ENCODE measurements around the gene ZNF668. TPM values are rescaled to one million over a fixed set of nuclear protein-coding genes. Genes with fewer than 3 reads are reported as not detected.

ZNF668 gene
- total and polyA plus RNA-seq, 2 donors (not counting 1 experiment from before 2014, with no cell fraction given), result 5.8 to 12.0 TPM

DNA sequence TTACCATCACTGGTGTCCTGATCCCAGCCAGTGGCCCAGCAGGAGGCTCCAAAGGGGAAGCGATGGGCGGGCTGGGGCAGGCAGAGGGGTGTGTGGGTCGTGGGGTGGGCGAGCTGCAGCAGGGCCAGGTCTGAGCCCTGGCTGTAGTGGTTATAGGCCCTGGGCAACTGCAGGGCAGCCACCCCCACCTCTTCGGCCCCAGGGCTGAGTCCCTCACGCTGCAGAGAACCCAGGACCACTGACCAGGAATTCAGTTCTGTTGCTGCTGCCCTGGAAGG, 12.5 kb upstream of the ZNF668 start:
- DNase-seq (no peak), ATAC-seq (ENCODE audit: low read depth) (no peak)
- no peaks in the 10 kb centered on the region for H3K9me3 ChIP-seq (ENCODE audit: control extremely low read depth in 1 of 3, control insufficient read depth in 2 of 3, insufficient read depth in 1 of 3, low read length in 2 of 3)
- H4K20me1 ChIP-seq (ENCODE audit: control insufficient read depth, insufficient read depth, low read length, poor library complexity, severe bottlenecking), result peaks cover 28% of the 10 kb centered on the region
- no peak overlapping the region for H3K4me2 ChIP-seq (replicated peaks; ENCODE audit: low read depth, low read length, poor library complexity, severe bottlenecking)
- peaks cover 0 to 21% of the 10 kb centered on the region in 2 experiments for H3K36me3 ChIP-seq (replicated peaks in 1 of 2; ENCODE audit: control extremely low read depth in 1 of 2, control insufficient read depth in 1 of 2, extremely low read depth in 1 of 2, insufficient read depth in 2 of 2, low read length in 1 of 2)
- WGBS (ENCODE audit: insufficient coverage), result 100% methylated on average over 6 of the region's 6 CpGs
- no peaks in the 10 kb centered on the region for H3K27me3 Mint-ChIP-seq
- H3K79me2 ChIP-seq (ENCODE audit: control insufficient read depth, insufficient read depth, low read length), result peaks cover 29% of the 10 kb centered on the region
- TF ChIP-seq EZH2 (IDR thresholded peaks at IDR 0.05; ENCODE audit: borderline replicate concordance, insufficient read depth, low read depth, low read length, poor library complexity, severe bottlenecking), result no peak
- TF ChIP-seq, protein P1, sequence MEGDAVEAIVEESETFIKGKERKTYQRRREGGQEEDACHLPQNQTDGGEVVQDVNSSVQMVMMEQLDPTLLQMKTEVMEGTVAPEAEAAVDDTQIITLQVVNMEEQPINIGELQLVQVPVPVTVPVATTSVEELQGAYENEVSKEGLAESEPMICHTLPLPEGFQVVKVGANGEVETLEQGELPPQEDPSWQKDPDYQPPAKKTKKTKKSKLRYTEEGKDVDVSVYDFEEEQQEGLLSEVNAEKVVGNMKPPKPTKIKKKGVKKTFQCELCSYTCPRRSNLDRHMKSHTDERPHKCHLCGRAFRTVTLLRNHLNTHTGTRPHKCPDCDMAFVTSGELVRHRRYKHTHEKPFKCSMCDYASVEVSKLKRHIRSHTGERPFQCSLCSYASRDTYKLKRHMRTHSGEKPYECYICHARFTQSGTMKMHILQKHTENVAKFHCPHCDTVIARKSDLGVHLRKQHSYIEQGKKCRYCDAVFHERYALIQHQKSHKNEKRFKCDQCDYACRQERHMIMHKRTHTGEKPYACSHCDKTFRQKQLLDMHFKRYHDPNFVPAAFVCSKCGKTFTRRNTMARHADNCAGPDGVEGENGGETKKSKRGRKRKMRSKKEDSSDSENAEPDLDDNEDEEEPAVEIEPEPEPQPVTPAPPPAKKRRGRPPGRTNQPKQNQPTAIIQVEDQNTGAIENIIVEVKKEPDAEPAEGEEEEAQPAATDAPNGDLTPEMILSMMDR (IDR thresholded peaks at IDR 0.05), result no peak
- no peaks in the 10 kb centered on the region for H3K27me3 ChIP-seq (replicated peaks in 1 of 4; ENCODE audit: control extremely low read depth in 1 of 4, control insufficient read depth in 3 of 4, insufficient read depth in 4 of 4, low read length in 3 of 4)
- no peak overlapping the region for H2AFZ ChIP-seq (ENCODE audit: insufficient read depth, low read depth, low read length, poor library complexity, severe bottlenecking)
- H3K4me1 Mint-ChIP-seq, result peaks cover 3% of the 10 kb centered on the region
- CTCF ChIA-PET, result no interaction called here
- H3K4me3 Mint-ChIP-seq, result no peak overlapping the region
- no peak overlapping the region for H3K4me3 ChIP-seq (ENCODE audit: control extremely low read depth in 1 of 5, extremely low read depth in 1 of 5, insufficient read depth in 1 of 5, low read depth in 2 of 5, low read length in 4 of 5)
- no peaks in the 10 kb centered on the region for H3K9me3 Mint-ChIP-seq (ENCODE audit: insufficient read depth)
- intact Hi-C loops (cut with micrococcal nuclease), result no loop called here
- H3K9ac ChIP-seq (ENCODE audit: low read length), result no peak overlapping the region
- peaks cover 0 to 4% of the 10 kb centered on the region in 2 donors for H3K4me1 ChIP-seq (ENCODE audit: control insufficient read depth in 2 of 2, insufficient read depth in 2 of 2, low read length in 2 of 2)
- POLR2A ChIA-PET, result no interaction called here
- no peak overlapping the region for H3K27ac ChIP-seq (ENCODE audit: low read length in 2 of 2)
- no peak overlapping the region for H3K27ac Mint-ChIP-seq

DNA sequence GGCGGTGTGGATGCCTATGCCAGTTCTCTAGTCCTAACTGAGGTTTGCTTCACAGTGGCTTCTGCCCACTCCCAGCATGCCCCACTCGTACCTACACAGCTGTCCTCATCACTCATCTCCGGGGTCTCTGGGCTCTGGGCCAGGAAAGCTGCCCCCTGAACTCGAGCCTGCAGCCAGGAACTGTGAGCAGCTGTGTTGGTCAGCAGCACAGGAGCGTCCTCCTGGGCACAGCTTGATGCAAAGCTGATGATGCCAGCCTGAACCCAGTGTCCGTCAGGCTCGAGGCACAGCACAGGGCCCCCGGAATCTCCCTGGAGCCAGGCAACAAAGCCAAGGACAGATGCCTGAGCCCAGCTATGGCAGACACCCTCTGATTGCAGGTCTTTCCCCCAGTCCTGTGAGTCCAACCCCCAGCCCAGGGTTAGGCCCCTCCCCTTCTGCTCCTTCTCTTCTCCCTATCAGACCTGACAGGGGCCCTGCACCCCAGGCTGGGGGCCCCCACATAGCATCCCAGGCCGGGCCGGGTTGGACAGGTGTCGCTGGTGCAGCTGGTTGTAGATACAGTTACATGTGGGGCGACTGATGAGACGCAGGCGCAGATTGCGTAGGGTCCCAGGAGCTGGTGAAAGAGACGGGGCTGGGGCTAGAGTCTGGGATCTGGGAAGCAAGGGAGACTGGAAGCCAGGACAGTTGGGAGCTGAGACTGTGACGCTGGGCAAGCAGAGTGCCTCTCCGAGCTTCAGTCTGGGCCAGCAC, 12.0 kb upstream of the ZNF668 start:
- Histone ChIP-seq H3K9me3 (ENCODE audit: control extremely low read depth in 1 of 3, control insufficient read depth in 2 of 3, insufficient read depth in 1 of 3, low read length in 2 of 3) (no peaks in the 10 kb centered on the region), H3K4me1 (ENCODE audit: control insufficient read depth in 2 of 2, insufficient read depth in 2 of 2, low read length in 2 of 2) (peaks cover 0 to 4% of the 10 kb centered on the region in 2 donors), H3K27me3 (replicated peaks in 1 of 4; ENCODE audit: control extremely low read depth in 1 of 4, control insufficient read depth in 3 of 4, insufficient read depth in 4 of 4, low read length in 3 of 4) (no peaks in the 10 kb centered on the region), H3K27ac (ENCODE audit: low read length in 2 of 2) (no peak overlapping the region), H3K9ac (ENCODE audit: low read length) (no peak overlapping the region), H2AFZ (ENCODE audit: insufficient read depth, low read depth, low read length, poor library complexity, severe bottlenecking) (no peak overlapping the region), H4K20me1 (ENCODE audit: control insufficient read depth, insufficient read depth, low read length, poor library complexity, severe bottlenecking) (peaks cover 33% of the 10 kb centered on the region), H3K4me2 (replicated peaks; ENCODE audit: low read depth, low read length, poor library complexity, severe bottlenecking) (no peak overlapping the region), H3K4me3 (ENCODE audit: control extremely low read depth in 1 of 5, extremely low read depth in 1 of 5, insufficient read depth in 1 of 5, low read depth in 2 of 5, low read length in 4 of 5) (no peak overlapping the region), H3K79me2 (ENCODE audit: control insufficient read depth, insufficient read depth, low read length) (peaks cover 33% of the 10 kb centered on the region), H3K36me3 (replicated peaks in 1 of 2; ENCODE audit: control extremely low read depth in 1 of 2, control insufficient read depth in 1 of 2, extremely low read depth in 1 of 2, insufficient read depth in 2 of 2, low read length in 1 of 2) (peaks cover 0 to 26% of the 10 kb centered on the region in 2 experiments)
- 94% methylated on average over 18 of the region's 18 CpGs for WGBS (ENCODE audit: insufficient coverage)
- H3K9me3 Mint-ChIP-seq (ENCODE audit: insufficient read depth), result no peaks in the 10 kb centered on the region
- peaks cover 3% of the 10 kb centered on the region for H3K4me1 Mint-ChIP-seq
- no peak overlapping the region for H3K4me3 Mint-ChIP-seq
- intact Hi-C loops (cut with micrococcal nuclease), result no loop called here
- TF ChIP-seq, protein P1 (IDR thresholded peaks at IDR 0.05), result no peak
- no peak for TF ChIP-seq EZH2 (IDR thresholded peaks at IDR 0.05; ENCODE audit: borderline replicate concordance, insufficient read depth, low read depth, low read length, poor library complexity, severe bottlenecking)
- H3K27ac Mint-ChIP-seq, result no peak overlapping the region
- ChIA-PET CTCF (interaction anchor here (0.5 kb wide), 1 partner anchor 59 kb away, joined by 3 read pairs; no protein-coding TSS in a partner anchor), POLR2A (interaction anchor here (0.9 kb wide), 1 partner anchor 12 kb away, joined by 3 read pairs; the partner anchor contains the start of genes ZNF646 and ZNF668)
- no peaks in the 10 kb centered on the region for H3K27me3 Mint-ChIP-seq
- ATAC-seq (ENCODE audit: low read depth) (no peak), DNase-seq (no peak)
